Measurements from ENCODE around the gene NUDT13.
"Not testable (repeated sequence)": the region's sequence is repeated elsewhere in the genome, so short reads cannot be mapped to it uniquely, and the experiment has no call there.

The NUDT13 gene

DNA sequence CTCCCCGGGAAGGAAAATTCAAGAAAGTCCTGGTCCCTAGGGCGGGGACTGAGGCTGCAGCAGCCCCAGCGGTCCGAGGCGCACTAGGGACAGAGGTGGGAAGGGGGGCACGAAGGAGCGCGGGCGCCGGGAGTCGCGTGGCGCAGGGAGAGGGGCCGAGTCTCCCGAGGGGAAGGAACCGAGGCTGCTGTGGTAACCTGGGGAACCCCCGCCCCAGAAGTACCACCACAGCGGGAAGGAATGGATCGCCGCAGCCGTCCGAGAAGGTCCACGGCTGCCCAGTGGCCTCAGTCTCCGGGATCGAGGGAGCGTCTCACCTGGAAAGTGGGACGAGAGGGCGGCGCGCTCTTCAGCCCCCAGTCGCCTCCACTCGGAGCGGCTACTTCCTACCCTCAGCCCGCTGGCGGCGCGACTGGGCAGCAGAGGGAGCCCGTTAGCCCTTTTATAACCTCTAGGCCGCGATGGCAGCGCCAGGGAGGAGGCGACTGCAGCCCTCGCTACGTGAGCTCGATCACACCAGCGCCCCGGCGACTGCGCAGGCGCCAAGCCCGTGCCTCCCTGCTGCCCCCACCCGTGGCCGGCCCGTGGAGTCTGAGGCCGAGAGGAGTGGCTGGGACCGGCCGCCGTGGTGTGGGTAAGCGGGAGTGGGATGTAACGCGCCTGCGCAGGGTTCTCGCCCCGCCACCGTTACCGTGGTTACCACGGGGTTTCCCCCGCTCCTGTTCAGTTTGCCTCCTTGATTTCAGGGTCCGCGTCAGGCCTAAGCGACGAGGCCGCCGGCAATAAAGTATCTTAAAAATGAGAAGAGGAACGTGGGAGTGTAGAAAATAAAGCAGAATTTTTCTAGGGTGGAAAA, 13.6 kb upstream of the NUDT13 start, which contains the start of gene P4HA1:
TSS of gene P4HA1 (minus strand) at position 418 of the 856 bp plus-strand sequence. CDS start 21,983 bp downstream, outside the sequence.
- DNase-seq = peak; percentile 99
- in situ Hi-C loops (cut with HindIII; ENCODE audit: low pct_ligation_motif_present, low pct_unique_long_range_greater_than_20kb, low sequenced_read_pairs) = no loop called here

DNA sequence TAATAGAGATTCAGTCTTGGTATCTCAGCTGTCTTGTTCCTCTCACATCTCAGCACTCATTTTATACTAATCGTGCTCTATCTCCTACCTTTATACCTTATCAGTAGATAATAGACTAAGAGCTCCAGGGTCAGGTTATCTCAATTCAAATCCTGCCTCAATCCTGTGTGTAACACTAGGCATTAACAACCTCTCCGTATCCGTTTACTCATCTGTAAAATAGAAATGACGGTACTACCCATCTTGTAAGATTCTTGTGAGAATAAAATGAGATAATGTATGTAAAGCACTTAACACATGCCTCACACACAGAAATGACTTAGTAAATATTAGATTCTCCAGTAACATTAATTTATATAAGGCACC, 13.0 kb upstream of the NUDT13 start:
- in situ Hi-C loops (cut with HindIII; ENCODE audit: low pct_ligation_motif_present, low pct_unique_long_range_greater_than_20kb, low sequenced_read_pairs) = no loop called here
- no peak for DNase-seq

DNA sequence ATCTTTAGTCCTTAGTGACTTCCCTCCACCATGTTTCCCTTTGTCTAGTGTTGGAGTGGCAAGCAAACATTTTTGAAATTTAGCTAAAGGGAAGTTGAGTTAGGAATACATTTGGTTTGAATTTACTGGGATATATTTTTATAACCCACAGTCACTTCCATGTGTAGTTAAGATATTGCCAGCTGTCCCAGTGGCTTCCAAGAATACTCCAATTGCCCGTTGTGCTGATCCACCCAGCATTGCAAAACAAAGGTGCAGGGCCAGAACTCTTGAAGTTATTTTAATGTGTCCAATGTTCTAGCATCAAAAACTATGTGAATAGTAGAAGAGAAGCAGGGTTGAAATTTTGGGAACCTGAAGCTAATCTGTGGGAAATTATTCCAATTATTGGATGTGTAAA, 11.1 kb upstream of the NUDT13 start:
- DNase-seq = no peak
- in situ Hi-C loops (cut with HindIII; ENCODE audit: low pct_ligation_motif_present, low pct_unique_long_range_greater_than_20kb, low sequenced_read_pairs) = no loop called here

- DNase-seq = no peak
- in situ Hi-C loops (cut with HindIII; ENCODE audit: low pct_ligation_motif_present, low pct_unique_long_range_greater_than_20kb, low sequenced_read_pairs) = no loop called here
Observed at GRCh38 chr10:73106301-73106700, 4.0 kb upstream of the NUDT13 start.

GRCh38 chr10:73109248-73109652, 1.0 kb upstream of the NUDT13 start:
- in situ Hi-C loops (cut with HindIII; ENCODE audit: low pct_ligation_motif_present, low pct_unique_long_range_greater_than_20kb, low sequenced_read_pairs); DNase-seq: not testable (repeated sequence)

GRCh38 chr10:73112032-73112431, 1.8 kb downstream of the NUDT13 start:
- in situ Hi-C loops (cut with HindIII; ENCODE audit: low pct_ligation_motif_present, low pct_unique_long_range_greater_than_20kb, low sequenced_read_pairs); DNase-seq: not testable (repeated sequence)

- in situ Hi-C loops (cut with HindIII; ENCODE audit: low pct_ligation_motif_present, low pct_unique_long_range_greater_than_20kb, low sequenced_read_pairs) = no loop called here
- DNase-seq = no peak
Observed at GRCh38 chr10:73113551-73113950, 3.3 kb downstream of the NUDT13 start.

GRCh38 chr10:73116017-73116416, 5.8 kb downstream of the NUDT13 start:
- in situ Hi-C loops (cut with HindIII; ENCODE audit: low pct_ligation_motif_present, low pct_unique_long_range_greater_than_20kb, low sequenced_read_pairs) = no loop called here
- DNase-seq = no peak

DNA sequence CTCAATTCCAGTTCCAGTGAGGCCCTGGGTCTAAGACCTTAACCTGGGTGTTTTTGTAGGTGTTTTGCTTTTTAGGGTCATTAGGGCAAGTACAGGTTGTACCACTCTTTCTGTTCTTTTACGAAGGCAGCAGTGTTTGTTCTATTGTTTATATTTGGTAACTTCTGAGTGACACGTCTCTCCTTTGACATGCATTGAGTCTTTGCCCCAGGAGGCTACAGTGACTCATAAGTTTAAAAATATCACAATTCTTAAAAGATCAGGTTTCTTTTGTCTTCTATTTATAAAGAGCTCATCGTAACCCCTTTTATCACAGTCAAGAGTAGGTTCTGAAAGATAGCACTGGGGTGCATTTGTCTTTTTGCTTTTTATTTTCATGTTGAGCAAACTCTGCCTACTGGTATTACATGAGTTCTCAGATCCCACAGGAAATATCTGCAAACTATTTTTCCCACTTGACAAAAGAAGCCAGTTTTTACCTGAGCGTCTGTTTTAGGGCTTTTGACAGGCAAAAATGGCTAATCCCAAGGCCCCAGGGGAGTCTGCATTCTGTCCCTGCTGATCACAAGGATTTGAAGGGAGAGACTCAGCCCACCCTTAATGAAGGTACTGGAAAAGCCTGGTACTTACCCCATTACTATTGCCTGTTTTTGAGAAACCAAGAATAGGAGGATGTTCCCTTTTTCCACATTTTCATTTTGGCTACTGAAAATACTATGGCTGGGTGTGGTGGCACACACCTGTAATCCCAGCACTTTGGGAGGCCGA, 7.9 kb downstream of the NUDT13 start:
- DNase-seq = no peak
- in situ Hi-C loops (cut with HindIII; ENCODE audit: low pct_ligation_motif_present, low pct_unique_long_range_greater_than_20kb, low sequenced_read_pairs) = no loop called here

GRCh38 chr10:73119457-73119856, 9.2 kb downstream of the NUDT13 start:
- in situ Hi-C loops (cut with HindIII; ENCODE audit: low pct_ligation_motif_present, low pct_unique_long_range_greater_than_20kb, low sequenced_read_pairs) = no loop called here
- DNase-seq = no peak

DNA sequence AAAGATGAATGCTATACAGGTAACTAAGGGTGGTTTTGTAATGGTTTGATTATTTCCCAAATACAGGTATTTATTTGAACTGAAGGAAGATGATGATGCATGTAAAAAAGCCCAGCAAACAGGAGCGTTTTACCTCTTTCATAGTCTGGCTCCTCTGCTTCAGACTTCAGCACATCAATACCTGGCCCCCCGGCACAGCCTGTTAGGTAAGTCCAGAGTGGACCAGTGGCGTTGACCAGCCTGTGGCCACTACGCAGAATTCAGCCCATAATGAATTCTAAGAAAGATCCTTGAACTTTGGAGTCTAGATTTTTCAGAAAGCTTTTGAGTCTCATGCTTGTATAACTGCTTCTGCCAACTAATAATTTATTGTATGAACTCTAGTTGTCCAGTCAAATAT, 9.7 kb downstream of the NUDT13 start:
- in situ Hi-C loops (cut with HindIII; ENCODE audit: low pct_ligation_motif_present, low pct_unique_long_range_greater_than_20kb, low sequenced_read_pairs) = no loop called here
- no peak for DNase-seq

DNA sequence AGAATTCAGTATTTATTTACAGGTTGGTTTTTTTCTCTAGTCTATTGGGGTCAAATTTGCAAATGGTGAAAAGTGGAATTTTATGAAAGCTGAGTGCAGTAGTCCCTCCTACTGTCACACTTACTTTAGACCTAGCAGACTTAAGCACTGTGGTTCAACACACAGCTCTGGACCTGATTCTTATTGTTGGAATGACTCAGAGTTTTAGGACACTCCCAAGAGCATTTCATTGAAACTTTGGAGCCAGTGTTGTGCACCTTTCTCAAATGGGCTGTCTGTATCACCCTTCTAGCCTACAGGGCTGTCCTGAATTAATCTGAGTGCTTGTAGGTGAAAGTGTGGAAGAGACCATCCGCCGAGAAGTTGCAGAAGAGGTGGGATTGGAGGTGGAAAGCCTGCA, 16.1 kb downstream of the NUDT13 start:
- in situ Hi-C loops (cut with HindIII; ENCODE audit: low pct_ligation_motif_present, low pct_unique_long_range_greater_than_20kb, low sequenced_read_pairs) = no loop called here
- no peak for DNase-seq

DNA sequence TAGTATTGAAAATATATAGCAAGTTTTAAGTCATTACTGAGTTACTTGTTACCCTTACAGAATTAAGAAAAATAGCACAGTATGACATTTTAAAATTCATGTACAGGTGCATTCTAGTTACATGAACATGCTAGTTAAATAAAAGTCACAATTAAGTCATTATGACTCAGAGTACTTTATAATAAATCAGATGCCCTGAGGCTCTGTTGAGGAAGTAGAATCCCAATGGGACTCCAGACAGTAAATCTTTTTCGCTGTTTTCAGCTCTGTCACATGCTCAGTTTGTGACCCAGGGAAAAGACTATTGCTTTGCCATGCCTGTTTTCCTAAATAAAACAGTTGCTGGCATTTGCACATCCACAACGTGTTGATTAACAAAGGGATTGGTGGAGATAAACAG, 21.0 kb downstream of the NUDT13 start:
- DNase-seq = no peak
- in situ Hi-C loops (cut with HindIII; ENCODE audit: low pct_ligation_motif_present, low pct_unique_long_range_greater_than_20kb, low sequenced_read_pairs) = no loop called here

DNA sequence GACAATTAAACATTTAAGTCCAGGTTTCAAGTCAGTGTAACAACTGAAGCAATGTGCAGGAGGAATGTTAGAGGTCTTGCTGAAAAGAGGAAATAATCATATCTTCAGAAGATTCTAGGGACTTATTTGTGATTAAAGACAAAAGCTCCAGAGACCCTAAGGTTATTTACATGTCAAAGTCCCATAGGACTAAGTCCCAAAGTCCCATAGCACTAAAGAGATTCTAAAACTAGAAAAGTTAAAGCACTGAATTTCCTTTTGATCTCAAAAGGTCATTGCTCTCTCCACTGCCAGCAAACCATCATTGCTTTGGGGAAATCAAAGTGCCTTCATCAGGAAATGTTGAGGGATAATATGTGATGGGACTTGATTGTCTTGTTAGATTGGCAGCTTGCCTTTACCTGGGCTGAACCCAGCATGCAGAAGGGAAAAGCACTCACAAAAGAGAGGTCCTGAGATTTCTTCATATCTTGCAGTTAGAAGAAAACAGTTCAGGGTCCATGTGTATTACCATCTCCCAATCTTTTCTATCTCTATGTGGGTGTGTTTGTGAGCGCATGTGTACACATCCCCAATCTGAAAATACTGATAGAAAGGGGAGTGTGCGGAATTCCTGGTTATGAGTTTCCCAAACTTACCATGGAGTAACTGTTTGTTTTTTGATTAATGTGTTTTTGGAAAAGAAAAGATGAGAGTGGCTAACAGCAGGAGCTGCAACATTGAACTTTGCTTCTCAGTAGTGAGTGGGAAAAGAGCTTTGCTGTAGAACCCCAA, 21.8 kb downstream of the NUDT13 start:
- in situ Hi-C loops (cut with HindIII; ENCODE audit: low pct_ligation_motif_present, low pct_unique_long_range_greater_than_20kb, low sequenced_read_pairs) = no loop called here
- no peak for DNase-seq

GRCh38 chr10:73134727-73135126, 24.5 kb downstream of the NUDT13 start:
- no peak for DNase-seq
- in situ Hi-C loops (cut with HindIII; ENCODE audit: low pct_ligation_motif_present, low pct_unique_long_range_greater_than_20kb, low sequenced_read_pairs) = no loop called here

- DNase-seq = no peak
- in situ Hi-C loops (cut with HindIII; ENCODE audit: low pct_ligation_motif_present, low pct_unique_long_range_greater_than_20kb, low sequenced_read_pairs) = no loop called here
Observed at GRCh38 chr10:73136627-73137026, 26.4 kb downstream of the NUDT13 start.

GRCh38 chr10:73139251-73139650, 29.0 kb downstream of the NUDT13 start:
- in situ Hi-C loops (cut with HindIII; ENCODE audit: low pct_ligation_motif_present, low pct_unique_long_range_greater_than_20kb, low sequenced_read_pairs) = no loop called here
- no peak for DNase-seq

GRCh38 chr10:73141603-73142002, 31.3 kb downstream of the NUDT13 start:
- in situ Hi-C loops (cut with HindIII; ENCODE audit: low pct_ligation_motif_present, low pct_unique_long_range_greater_than_20kb, low sequenced_read_pairs) = no loop called here

More at GRCh38 chr10:73141603-73142002, 31.3 kb downstream of the NUDT13 start:
- DNase-seq = no peak
